HEK293 (cell line): ENCODE measurements around the gene ACR.
"Not testable (repeated sequence)": the region's sequence is repeated elsewhere in the genome, so short reads cannot be mapped to it uniquely, and the experiment has no call there.

Experiments used
- ZNF416 ChIP-seq: fragments of 450-650 bp; formaldehyde crosslinking; IDR thresholded peaks from 2 replicates; pipeline ENCODE4 v1.5.1; 2016; ENCODE audit warnings: missing biosample characterization, missing genetic modification characterization
- ZSCAN30 ChIP-seq: fragments of 450-650 bp; IDR thresholded peaks from 2 replicates; pipeline ENCODE4 v1.5.1; 2018; ENCODE audit warnings: missing biosample characterization, mild to moderate bottlenecking, missing genetic modification characterization, moderate library complexity

GRCh38 chr22:50747521-50747920 is 9.5 kb downstream of the ACR start:
- not testable (repeated sequence) for TF ChIP-seq ZNF416, ZSCAN30 (tag by site-specific recombination)
